IMR-90 (cell line): Measurements from ENCODE around the gene PIEZO2. TPM values are rescaled to one million over a fixed set of nuclear protein-coding genes. Genes with fewer than 3 reads are reported as not detected.

Experiments used
- ATAC-seq: fragments of 200-7000 bp; cut with Tn5 transposase; 2 replicates; pipeline ENCODE4 v1.9.1; 2020; ENCODE audit warnings: low read depth, mild to moderate bottlenecking, moderate library complexity
- BruUV-seq: library from RNA; stranded (reverse); fragments of 400-500 nt; replicated peaks from 2 replicates; lab custom pipeline; 2021; lab: Mats Ljungman, UMichigan
- CTCF ChIA-PET: fragments of 300-600 bp; formaldehyde crosslinking; extraction: SDS; loops from one replicate; lab custom pipeline; 2021; ENCODE audit warnings: antibody characterized with exemption; lab: Yijun Ruan, JAX
- POLR2A ChIA-PET: fragments of 300-600 bp; sonication (Branson Sonifier 250); formaldehyde crosslinking; loops from one replicate; lab custom pipeline; 2022; ENCODE audit warnings: antibody characterized with exemption; ENCODE audit not compliant: unreplicated experiment; lab: Charles Lee
- DNase-seq: peaks from one replicate; pipeline ENCODE4 v3.0.0; 2013
- H2AFZ ChIP-seq: replicated peaks from 2 replicates; pipeline ENCODE3; 2013; ENCODE audit warnings: low read length, mild to moderate bottlenecking; ENCODE audit not compliant: poor library complexity
- H2AK5ac ChIP-seq: 2 replicates; pipeline ENCODE4 v1.6.1; 2013; ENCODE audit warnings: low read depth, low read length, inconsistent platforms
- H2AK9ac ChIP-seq: replicated peaks from 2 replicates; pipeline ENCODE3; 2013; ENCODE audit warnings: mild to moderate bottlenecking, low read depth, low read length, moderate library complexity; ENCODE audit not compliant: poor library complexity
- H2BK120ac ChIP-seq: 2 replicates; pipeline ENCODE4 v1.6.1; 2013; ENCODE audit warnings: low read depth, low read length, inconsistent platforms
- H2BK15ac ChIP-seq: 3 replicates; pipeline ENCODE4 v1.6.1; 2013; ENCODE audit warnings: low read depth, low read length, inconsistent platforms
- H2BK20ac ChIP-seq: 2 replicates; pipeline ENCODE4 v1.6.1; 2013; ENCODE audit warnings: low read depth, mild to moderate bottlenecking, inconsistent platforms, low read length, moderate library complexity
- H2BK5ac ChIP-seq: 2 replicates; pipeline ENCODE4 v1.6.1; 2013; ENCODE audit warnings: mild to moderate bottlenecking, low read depth, low read length, inconsistent platforms; ENCODE audit not compliant: poor library complexity, severe bottlenecking
- H3K14ac ChIP-seq: replicated peaks from 2 replicates; pipeline ENCODE4 v1.6.1; 2013; ENCODE audit warnings: low read depth, low read length, inconsistent platforms
- H3K18ac ChIP-seq: 2 replicates; pipeline ENCODE4 v1.6.1; 2013; ENCODE audit warnings: low read depth, low read length, control low read depth
- H3K23ac ChIP-seq: 2 replicates; pipeline ENCODE4 v1.6.1; 2013; ENCODE audit warnings: low read depth, low read length, inconsistent platforms
- H3K27ac ChIP-seq: 2 replicates; pipeline ENCODE4 v1.5.1; 2013; ENCODE audit warnings: mild to moderate bottlenecking, control low read depth, low read length; ENCODE audit not compliant: insufficient read depth
- H3K27me3 ChIP-seq: 2 replicates; pipeline ENCODE4 v1.6.1; 2013; ENCODE audit warnings: low read length; ENCODE audit not compliant: control insufficient read depth, insufficient read depth
- H3K36me3 ChIP-seq: 2 replicates; pipeline ENCODE4 v1.6.1; 2013; ENCODE audit warnings: low read length, mixed read lengths; ENCODE audit not compliant: control insufficient read depth, insufficient read depth
- H3K4ac ChIP-seq: 2 replicates; pipeline ENCODE4 v1.6.1; 2013; ENCODE audit warnings: low read depth, low read length, inconsistent platforms
- H3K4me1 ChIP-seq: 2 replicates; pipeline ENCODE4 v1.6.1; 2013; ENCODE audit warnings: low read length, mixed read lengths; ENCODE audit not compliant: control insufficient read depth, insufficient read depth
- H3K4me2 ChIP-seq: 2 replicates; pipeline ENCODE4 v1.6.1; 2013; ENCODE audit warnings: low read depth, mild to moderate bottlenecking, control low read depth, low read length, moderate library complexity
- H3K4me3 ChIP-seq: 2 replicates; pipeline ENCODE4 v1.5.1; 2013; ENCODE audit warnings: low read depth, mild to moderate bottlenecking, control low read depth, low read length, moderate library complexity; ENCODE audit not compliant: insufficient read depth
- H3K56ac ChIP-seq: 2 replicates; pipeline ENCODE4 v1.6.1; 2013; ENCODE audit warnings: low read length, inconsistent platforms; ENCODE audit not compliant: insufficient read depth; ENCODE audit errors: extremely low read depth
- H3K79me1 ChIP-seq, 2 experiments: 2 replicates each; pipeline ENCODE4 v1.6.1; 2013; ENCODE audit warnings: low read length in 2 of 2, inconsistent platforms in 1 of 2, low read depth in 1 of 2
- H3K9ac ChIP-seq: 2 replicates; pipeline ENCODE4 v1.6.1; 2013; ENCODE audit warnings: low read depth, low read length, control low read depth
- H3K9me1 ChIP-seq: 2 replicates; pipeline ENCODE4 v1.6.1; 2013; ENCODE audit warnings: low read length, inconsistent platforms; ENCODE audit not compliant: insufficient read depth
- H3K9me3 ChIP-seq: 2 replicates; pipeline ENCODE4 v1.6.1; 2013; ENCODE audit warnings: low read length; ENCODE audit not compliant: control insufficient read depth, insufficient read depth
- H4K20me1 ChIP-seq: 2 replicates; pipeline ENCODE4 v1.6.1; 2013; ENCODE audit warnings: low read length, inconsistent platforms; ENCODE audit not compliant: insufficient read depth
- H4K5ac ChIP-seq: 2 replicates; pipeline ENCODE4 v1.6.1; 2013; ENCODE audit warnings: mild to moderate bottlenecking, low read depth, low read length, control low read depth
- H4K8ac ChIP-seq, 2 experiments: 2 replicates each; pipeline ENCODE4 v1.6.1; 2013; ENCODE audit warnings: low read depth in 2 of 2, low read length in 2 of 2, control low read depth in 1 of 2, inconsistent platforms in 1 of 2
- H4K91ac ChIP-seq: 2 replicates; pipeline ENCODE4 v1.6.1; 2013; ENCODE audit warnings: low read depth, low read length, inconsistent platforms; ENCODE audit not compliant: insufficient read depth
- BHLHE40 ChIP-seq: fragments of 150-350 bp; IDR thresholded peaks from 2 replicates; pipeline ENCODE4 v1.6.1; 2016; ENCODE audit warnings: mild to moderate bottlenecking, low read depth, low read length
- CEBPB ChIP-seq: IDR thresholded peaks from 2 replicates; pipeline ENCODE4 v1.6.1; 2012; ENCODE audit warnings: low read depth, low read length, improper control_type of control experiment
- CHD1 ChIP-seq: IDR thresholded peaks from 2 replicates; pipeline ENCODE4 v1.6.1; 2012; ENCODE audit warnings: low read depth, low read length, improper control_type of control experiment
- MAFK ChIP-seq: IDR thresholded peaks from 2 replicates; pipeline ENCODE4 v1.6.1; 2012; ENCODE audit warnings: low read depth, low read length, improper control_type of control experiment
- MAZ ChIP-seq: IDR thresholded peaks from 2 replicates; pipeline ENCODE4 v1.6.1; 2012; ENCODE audit warnings: low read depth, mild to moderate bottlenecking, low read length, improper control_type of control experiment, moderate library complexity, borderline replicate concordance
- NFE2L2 ChIP-seq: fragments of 150-350 bp; IDR thresholded peaks from 2 replicates; pipeline ENCODE4 v1.6.1; 2016; ENCODE audit warnings: low read depth, mild to moderate bottlenecking, low read length
- POLR2A ChIP-seq: IDR thresholded peaks from 2 replicates; pipeline ENCODE4 v1.6.1; 2012; ENCODE audit warnings: mild to moderate bottlenecking, low read depth, low read length
- RCOR1 ChIP-seq: IDR thresholded peaks from 2 replicates; pipeline ENCODE4 v1.6.1; 2012; ENCODE audit warnings: mild to moderate bottlenecking, low read length, improper control_type of control experiment; ENCODE audit not compliant: insufficient replicate concordance
- WGBS, 2 experiments: methylation state at CpG; one replicate each; pipeline versions ENCODE4 v1.1.5 to v1.1.7; 2013; ENCODE audit warnings: missing lambda C conversion rate in 2 of 2; ENCODE audit not compliant: insufficient read length in 1 of 2; ENCODE audit errors: extremely low coverage in 2 of 2; 5-methylcytosine and 5-hydroxymethylcytosine counted together
- dilution Hi-C: fragments of 300-500 bp; cut with HindIII; formaldehyde crosslinking; loops from one replicate; pipeline ENCODE4 v1.14.3; 2018; ENCODE audit warnings: low sequenced_read_pairs; ENCODE audit not compliant: unreplicated experiment
- in situ Hi-C: fragments of 300-500 bp; cut with MboI; formaldehyde crosslinking; loops from 3 replicates; pipeline ENCODE4 v1.14.3; 2019; ENCODE audit warnings: low sequenced_read_pairs, inconsistent platforms, mixed read lengths
- intact Hi-C: fragments of 100-400 bp; cut with micrococcal nuclease; formaldehyde crosslinking; loops from 2 replicates; pipeline ENCODE4 v1.10.0; 2022
- polyA plus RNA-seq, 3 experiments: library from polyadenylated mRNA; depleted of rRNA; stranded (reverse); fragments of >200 nt; gene quantifications; 2 replicates each; pipeline ENCODE4 v1.2.3, GENCODE V29; 2012; ENCODE audit warnings: low replicate concordance in 1 of 3
- total RNA-seq: library from RNA; depleted of rRNA; stranded (reverse); fragments of >200 nt; gene quantifications from 2 replicates; pipeline ENCODE4 v1.2.3, GENCODE V29; 2012
- TF ChIP-seq, protein P1 (sequence below): fragments of 150-350 bp; IDR thresholded peaks from 2 replicates; pipeline ENCODE4 v1.6.1; 2016; ENCODE audit warnings: low read depth, mild to moderate bottlenecking, low read length, moderate library complexity, borderline replicate concordance
- TF ChIP-seq, protein P2 (sequence below): fragments of 150-350 bp; IDR thresholded peaks from 2 replicates; pipeline ENCODE4 v1.6.1; 2017; ENCODE audit warnings: mild to moderate bottlenecking, antibody characterized with exemption, low read length, low read depth
- TF ChIP-seq, protein P3 (sequence below): conservative IDR thresholded peaks from 2 replicates; pipeline ENCODE4 v1.5.1; 2012; ENCODE audit warnings: mild to moderate bottlenecking, low read depth, low read length, improper control_type of control experiment

The PIEZO2 gene
- total and polyA plus RNA-seq, 2 of the 4 experiments (the other 2 are of a cell fraction), result 2.4 to 4.1 TPM

DNA sequence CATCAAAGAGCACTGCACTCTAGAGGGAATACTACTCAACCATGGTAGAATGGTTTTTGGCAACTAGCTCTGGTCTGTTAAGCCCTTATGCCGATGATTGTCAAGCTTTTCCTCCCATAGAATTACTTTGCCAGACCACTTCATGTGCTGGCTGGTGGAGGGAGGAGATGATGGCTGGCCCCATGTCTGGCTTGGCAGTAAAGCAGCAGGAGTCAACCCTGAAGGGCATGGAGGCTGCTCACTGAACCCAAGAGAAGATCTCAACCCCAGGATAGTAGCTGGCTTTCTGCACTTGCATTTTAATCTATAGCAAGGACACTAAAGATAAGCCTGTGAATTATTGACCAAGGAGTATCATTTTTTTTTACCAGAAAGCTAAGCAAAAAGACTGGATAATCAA lies 309.9 kb downstream of the PIEZO2 start:
- no peak overlapping the region for H2BK120ac ChIP-seq
- WGBS, 2 experiments, result no CpG with 5 or more reads among the region's 1 CpG
- no peak overlapping the region for H2AFZ ChIP-seq
- H3K9ac ChIP-seq, result no peak overlapping the region
- TF ChIP-seq MAFK (no peak), CHD1 (no peak), NFE2L2 (no peak), BHLHE40 (no peak), POLR2A (no peak), RCOR1 (no peak), MAZ (no peak), CEBPB (no peak)
- TF ChIP-seq, protein P1, sequence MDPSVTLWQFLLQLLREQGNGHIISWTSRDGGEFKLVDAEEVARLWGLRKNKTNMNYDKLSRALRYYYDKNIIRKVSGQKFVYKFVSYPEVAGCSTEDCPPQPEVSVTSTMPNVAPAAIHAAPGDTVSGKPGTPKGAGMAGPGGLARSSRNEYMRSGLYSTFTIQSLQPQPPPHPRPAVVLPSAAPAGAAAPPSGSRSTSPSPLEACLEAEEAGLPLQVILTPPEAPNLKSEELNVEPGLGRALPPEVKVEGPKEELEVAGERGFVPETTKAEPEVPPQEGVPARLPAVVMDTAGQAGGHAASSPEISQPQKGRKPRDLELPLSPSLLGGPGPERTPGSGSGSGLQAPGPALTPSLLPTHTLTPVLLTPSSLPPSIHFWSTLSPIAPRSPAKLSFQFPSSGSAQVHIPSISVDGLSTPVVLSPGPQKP, result no peak
- TF ChIP-seq, protein P2, sequence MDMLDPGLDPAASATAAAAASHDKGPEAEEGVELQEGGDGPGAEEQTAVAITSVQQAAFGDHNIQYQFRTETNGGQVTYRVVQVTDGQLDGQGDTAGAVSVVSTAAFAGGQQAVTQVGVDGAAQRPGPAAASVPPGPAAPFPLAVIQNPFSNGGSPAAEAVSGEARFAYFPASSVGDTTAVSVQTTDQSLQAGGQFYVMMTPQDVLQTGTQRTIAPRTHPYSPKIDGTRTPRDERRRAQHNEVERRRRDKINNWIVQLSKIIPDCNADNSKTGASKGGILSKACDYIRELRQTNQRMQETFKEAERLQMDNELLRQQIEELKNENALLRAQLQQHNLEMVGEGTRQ, result no peak
- TF ChIP-seq, protein P3, sequence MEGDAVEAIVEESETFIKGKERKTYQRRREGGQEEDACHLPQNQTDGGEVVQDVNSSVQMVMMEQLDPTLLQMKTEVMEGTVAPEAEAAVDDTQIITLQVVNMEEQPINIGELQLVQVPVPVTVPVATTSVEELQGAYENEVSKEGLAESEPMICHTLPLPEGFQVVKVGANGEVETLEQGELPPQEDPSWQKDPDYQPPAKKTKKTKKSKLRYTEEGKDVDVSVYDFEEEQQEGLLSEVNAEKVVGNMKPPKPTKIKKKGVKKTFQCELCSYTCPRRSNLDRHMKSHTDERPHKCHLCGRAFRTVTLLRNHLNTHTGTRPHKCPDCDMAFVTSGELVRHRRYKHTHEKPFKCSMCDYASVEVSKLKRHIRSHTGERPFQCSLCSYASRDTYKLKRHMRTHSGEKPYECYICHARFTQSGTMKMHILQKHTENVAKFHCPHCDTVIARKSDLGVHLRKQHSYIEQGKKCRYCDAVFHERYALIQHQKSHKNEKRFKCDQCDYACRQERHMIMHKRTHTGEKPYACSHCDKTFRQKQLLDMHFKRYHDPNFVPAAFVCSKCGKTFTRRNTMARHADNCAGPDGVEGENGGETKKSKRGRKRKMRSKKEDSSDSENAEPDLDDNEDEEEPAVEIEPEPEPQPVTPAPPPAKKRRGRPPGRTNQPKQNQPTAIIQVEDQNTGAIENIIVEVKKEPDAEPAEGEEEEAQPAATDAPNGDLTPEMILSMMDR, result no peak
- H3K4me2 ChIP-seq, result no peak overlapping the region
- H3K36me3 ChIP-seq, result peaks cover 4% of the 10 kb centered on the region; the same call in 1 of the 2 replicates
- no peak overlapping the region for H2BK20ac ChIP-seq
- no peak overlapping the region for H3K14ac ChIP-seq
- no peaks in the 10 kb centered on the region for H3K27me3 ChIP-seq
- H3K56ac ChIP-seq, result no peak overlapping the region
- no peak overlapping the region for H4K91ac ChIP-seq
- DNase-seq (no peak), ATAC-seq (no peak)
- dilution Hi-C loops, result no loop called here
- H3K27ac ChIP-seq, result no peak overlapping the region
- intact Hi-C loops, result loop anchor here (5.0 kb wide), 1 partner anchor 277 kb away; no protein-coding TSS in a partner anchor
- no peaks in the 10 kb centered on the region; the same call in 1 of the 2 replicates for H3K9me1 ChIP-seq
- H4K8ac ChIP-seq, result no peak overlapping the region
- CTCF ChIA-PET, result interaction anchor here (1.0 kb wide), 1 partner anchor 202 kb away, joined by 4 read pairs; no protein-coding TSS in a partner anchor
- H4K20me1 ChIP-seq, result no peaks in the 10 kb centered on the region
- no peak overlapping the region for H2BK15ac ChIP-seq
- H3K18ac ChIP-seq, result peak overlapping the region; percentile 35; the same call in 1 of the 2 replicates
- H2BK5ac ChIP-seq, result no peak overlapping the region
- H3K79me1 ChIP-seq, result no peaks in the 10 kb centered on the region
- no TSS peak for BruUV-seq
- no peak overlapping the region for H3K4ac ChIP-seq
- peak overlapping the region; percentile 41; the same call in 1 of the 2 replicates for H4K5ac ChIP-seq
- POLR2A ChIA-PET, result no interaction called here
- H2AK9ac ChIP-seq, result no peak overlapping the region
- in situ Hi-C loops, result no loop called here
- H2AK5ac ChIP-seq, result no peak overlapping the region
- no peak overlapping the region for H3K4me3 ChIP-seq
- H3K9me3 ChIP-seq, result no peaks in the 10 kb centered on the region
- H3K23ac ChIP-seq, result no peak overlapping the region
- H3K4me1 ChIP-seq, result peaks cover 6% of the 10 kb centered on the region; the same call in 1 of the 2 replicates
